ENCODE results near the gene TTF2.

DNA sequence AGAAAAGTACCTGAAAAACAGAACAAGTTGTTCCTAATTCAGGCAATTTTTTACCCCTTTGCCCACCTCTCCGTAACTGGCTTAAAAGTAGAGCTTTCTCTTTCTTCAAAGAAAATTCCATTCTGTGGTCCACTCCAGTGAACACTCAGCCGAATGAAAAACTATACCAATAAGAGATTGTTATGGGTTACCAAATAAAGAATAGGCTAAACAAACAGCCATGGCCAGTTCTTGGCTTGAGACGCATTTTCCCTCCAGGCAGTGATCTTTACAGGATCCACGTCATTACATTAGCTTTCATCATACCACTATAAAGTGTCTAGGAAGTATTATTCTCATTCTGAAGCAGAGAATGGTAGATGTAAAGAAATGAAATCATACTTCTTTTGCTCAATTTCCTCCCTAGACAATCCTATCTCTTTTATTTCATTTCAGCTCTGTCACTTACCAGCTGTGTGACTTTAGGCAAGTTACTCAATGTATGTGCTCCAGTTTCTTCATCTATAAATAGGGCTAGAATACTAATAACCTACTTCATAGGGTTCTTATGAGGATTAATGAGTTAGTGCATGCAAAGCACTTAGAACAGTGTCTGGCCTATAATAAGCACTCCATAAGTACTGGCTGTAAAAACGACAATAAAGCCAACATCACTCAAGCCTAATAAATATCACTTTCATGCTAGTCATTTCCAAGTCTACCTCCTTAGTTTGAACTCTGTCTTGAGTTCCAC, 87.9 kb downstream of the TTF2 start:
- TF ChIP-seq CTCF (conservative IDR thresholded peaks at IDR 0.05): no peak
- no peak for TF ChIP-seq ZFX (IDR thresholded peaks at IDR 0.05)
